Brain pericyte (primary cell): ENCODE data around the gene FAAH.

ENCODE experiments used
- DNase-seq: peaks from one replicate; pipeline ENCODE4 v3.0.0-alpha.2; 2012; ENCODE audit warnings: low read depth, low spot score

Gene FAAH

DNA sequence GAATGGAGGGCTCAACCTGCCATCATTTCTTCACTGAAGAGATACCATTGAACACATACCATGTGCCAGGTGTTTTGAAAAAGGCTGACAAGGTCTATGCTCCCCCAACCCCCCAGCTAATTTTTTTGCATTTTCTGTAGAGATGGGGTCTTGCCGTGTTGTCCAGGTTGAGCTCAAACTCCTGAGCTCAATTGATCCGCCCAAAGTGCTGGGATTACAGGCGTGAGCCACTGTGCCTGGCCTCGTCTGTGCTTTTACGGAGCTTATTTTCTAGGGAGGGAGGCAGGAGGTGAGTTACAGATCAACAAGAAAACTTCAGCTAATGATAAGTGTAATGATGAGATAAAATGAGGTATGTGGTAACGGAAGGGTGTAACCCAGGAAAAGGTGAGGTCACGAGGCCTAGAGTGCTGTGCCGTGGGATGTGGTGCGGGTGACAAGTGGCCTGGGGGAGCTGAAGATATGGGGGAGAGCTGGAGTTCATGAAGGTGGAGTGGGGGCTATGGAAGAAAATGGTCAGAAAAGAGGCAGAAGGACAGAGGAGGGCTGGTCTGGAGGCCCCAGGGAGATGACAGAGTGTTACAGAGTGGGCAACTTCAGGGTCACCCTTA is 28.2 kb downstream of the FAAH start:
- DNase-seq = no peak

DNA sequence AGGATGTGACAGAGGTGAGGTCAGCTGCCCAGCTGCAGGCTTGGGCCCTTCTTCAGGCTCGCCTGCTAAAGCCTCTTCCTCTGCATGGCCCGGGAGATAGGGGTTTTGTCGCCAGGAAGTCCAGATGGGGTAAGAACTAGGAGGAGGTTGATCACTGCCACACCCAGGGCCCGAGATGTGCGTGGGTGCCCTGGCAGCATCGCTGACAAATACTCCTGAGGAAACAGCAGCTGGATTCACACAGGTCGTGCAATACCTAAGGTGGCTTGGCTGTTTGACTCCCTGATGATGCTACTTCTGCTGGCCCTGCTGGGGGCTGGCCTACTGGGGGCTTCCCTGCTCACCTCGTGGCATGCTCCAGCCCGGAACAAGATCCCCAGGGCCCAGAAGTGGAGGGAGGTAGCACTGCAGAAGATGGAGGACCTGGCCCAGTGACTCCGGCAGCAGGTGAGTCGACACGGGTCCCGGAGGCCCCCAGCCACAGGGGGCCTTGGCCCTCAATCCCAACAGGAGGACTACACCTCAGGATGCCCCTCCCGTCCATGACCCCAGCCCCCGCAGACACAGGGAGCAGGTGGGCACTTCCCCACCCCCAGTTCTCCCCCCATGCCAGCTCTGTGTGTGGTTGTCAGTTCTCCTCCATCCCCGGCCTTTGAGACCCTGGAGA is 29.6 kb downstream of the FAAH start:
- DNase-seq = no peak

DNA sequence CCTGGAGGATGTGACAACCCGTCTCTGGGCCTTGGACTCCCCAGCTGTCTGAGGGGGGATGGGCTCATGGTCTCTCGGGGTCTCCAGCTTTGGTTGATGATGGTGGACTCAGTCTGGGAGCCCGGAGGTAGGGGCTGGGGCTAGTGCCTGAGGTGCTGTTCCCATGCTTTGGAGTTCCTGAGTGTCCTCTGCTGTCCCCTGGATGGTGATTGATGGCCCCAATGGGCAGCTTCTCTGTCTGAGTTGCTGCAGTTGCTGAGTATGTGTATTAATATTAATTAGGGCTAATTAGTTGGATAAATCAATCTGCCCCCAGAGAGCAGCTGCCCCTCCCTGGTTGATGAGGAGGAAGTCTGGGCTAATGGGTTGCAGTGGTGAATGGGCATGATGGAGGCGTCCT is 30.6 kb downstream of the FAAH start:
- no peak for DNase-seq

DNA sequence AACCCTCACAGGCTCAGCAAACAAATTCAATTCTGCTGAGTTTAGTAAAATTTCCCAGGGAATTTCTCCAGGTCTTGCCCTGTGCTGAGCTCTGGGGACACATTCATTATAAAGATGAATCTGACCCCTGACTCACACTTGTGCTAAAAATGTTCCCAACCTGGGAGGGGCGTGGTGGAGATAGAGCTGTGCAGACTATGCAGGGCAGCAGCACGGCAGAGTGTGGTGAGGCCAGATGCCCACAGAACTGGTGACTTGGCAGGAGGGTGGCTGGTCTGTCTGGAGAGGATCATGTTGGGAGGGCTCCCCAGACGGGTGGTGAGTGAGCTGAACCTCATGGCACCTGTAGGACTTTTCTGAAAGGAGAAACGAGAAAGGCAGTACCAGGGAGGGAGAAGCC is 31.6 kb downstream of the FAAH start:
- no peak for DNase-seq

DNA sequence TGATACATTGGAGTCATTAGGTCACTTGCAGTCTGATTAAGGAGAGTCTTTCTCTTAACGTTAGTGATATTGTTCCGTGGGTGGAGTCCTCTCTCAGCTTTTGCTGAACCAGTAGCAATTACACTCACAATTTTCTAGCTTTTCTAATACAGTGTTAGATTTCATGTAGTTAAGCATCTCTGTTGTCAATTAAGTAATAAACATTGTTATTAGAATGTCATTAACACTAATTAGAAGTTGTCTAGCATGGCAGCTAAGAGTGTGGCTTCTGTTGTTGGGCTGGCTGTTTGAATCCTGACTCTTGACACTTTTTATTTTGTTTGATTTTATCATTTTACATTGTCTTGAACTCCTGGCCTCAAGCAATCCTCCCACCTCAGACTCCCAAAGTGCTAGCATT is 33.4 kb downstream of the FAAH start:
- no peak for DNase-seq

DNA sequence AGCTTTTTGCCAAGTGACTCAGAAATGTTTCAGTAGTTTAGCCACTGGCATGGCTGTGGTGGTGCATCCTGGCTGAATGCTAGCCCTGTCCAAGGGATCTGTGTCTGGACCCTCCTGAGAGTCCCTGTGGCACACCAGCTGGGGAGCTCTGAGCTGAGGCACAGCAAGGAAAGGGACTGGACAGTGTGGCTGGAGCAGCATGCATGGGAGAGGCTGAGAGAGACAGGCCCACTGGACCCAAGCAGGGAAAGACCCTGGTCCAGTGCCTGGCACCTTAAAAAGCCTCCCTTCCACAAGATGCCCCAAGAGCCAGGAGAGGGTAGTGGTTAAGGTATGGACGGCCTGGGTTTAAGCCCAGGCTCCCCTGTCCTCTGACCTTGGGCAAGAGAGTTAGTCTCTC is 35.3 kb downstream of the FAAH start:
- DNase-seq = no peak

DNA sequence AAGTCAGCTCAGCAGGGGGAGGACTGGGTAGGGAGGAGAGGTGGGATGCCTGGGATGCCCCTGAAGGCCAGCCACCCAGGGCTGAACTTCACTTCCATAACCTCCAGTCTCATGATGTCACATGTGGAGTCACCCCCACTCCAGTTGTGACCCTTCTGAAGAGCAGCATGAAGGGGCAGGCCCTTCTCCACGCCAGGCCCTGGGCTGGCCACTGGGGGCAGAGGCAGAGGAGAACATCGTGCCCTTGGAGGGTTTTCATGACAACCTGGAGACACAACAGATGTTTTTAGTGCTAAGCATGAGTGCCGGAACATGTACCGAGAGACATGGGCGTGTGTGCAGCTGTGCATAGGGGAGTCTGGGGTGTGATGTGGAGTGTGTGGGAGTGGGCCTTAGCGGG is 37.6 kb downstream of the FAAH start:
- no peak for DNase-seq

DNA sequence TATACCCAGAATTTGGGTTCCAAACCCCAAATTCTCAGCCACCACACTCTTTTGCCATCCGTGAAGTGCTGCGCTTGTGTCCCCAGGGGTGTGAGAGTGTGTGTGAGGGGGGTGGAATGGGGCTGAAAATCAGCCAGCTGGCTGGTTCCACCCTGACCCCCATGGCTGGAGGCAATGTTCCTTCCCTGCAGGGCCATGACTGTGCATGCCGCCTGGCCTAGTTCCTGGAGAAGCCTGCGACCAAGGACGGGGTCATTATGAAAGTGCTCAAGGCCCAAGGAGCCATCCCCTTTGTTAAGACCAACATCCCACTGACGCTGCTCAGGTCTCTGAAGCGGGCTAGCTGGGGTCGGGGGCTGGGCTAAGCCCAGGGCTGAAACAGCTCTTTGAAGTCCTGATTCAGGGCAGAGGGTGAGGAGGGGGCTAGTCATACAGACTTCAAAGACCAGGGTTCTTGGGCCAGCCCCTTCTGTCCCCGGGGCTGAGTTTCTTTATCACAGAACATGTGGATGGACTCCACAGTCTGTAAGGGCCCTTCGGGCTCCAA is 38.7 kb downstream of the FAAH start:
- DNase-seq = no peak

DNA sequence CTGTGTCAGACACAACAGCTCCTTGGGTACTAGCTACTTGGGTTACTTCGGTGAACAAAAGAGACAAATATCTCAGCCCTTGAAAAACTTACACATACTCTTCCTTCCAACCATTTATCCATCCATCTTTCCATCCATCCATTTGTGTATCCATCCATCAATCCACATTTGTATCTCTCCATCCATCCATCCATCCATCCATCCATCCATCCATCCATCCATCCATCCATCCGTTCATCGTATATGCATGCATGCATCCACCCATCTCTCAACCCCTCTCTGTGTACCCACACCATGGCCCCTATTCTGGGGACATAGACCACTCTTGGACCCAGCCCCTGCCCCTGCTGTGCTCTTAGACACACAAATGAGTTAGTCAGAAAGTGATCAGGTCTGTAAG is 40.2 kb downstream of the FAAH start:
- no peak for DNase-seq

DNA sequence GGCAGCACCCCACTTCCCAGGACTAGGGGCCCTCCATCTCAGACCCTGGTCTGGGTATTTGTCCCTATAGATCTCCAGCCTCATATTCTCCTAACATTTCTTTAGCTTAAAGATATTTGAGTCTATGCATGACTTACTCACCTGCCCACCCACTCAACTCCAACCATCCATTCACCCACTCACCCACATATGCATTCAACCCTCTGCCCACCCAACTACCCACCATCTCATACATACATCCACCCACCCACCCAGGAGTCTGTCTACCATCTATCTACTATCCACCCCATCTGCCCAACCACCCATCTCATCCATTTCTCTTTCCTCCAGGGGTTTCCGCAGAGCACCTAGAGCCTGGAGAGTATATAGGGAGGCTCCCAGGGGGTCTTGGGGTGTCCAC is 42.7 kb downstream of the FAAH start:
- DNase-seq = no peak

DNA sequence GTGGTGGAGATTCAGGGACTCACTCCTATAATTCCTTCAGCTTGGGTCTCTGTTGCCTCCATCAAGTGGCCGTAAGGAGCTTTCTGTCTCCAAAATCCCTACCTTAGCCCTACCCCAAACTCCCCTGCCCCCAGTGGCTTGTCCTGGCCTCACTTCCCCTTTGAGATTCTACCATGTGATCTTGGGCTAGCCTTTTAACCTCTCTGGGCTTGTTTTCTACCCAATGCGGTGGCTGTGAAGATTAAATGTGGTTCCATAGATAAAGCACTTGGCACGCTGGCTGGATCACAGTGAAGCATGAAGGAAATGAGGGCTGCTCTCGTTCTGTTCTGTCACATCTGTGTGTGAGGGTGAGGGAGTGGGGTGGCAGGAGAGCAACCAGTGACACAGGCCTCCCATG is 43.6 kb downstream of the FAAH start:
- DNase-seq = no peak

DNA sequence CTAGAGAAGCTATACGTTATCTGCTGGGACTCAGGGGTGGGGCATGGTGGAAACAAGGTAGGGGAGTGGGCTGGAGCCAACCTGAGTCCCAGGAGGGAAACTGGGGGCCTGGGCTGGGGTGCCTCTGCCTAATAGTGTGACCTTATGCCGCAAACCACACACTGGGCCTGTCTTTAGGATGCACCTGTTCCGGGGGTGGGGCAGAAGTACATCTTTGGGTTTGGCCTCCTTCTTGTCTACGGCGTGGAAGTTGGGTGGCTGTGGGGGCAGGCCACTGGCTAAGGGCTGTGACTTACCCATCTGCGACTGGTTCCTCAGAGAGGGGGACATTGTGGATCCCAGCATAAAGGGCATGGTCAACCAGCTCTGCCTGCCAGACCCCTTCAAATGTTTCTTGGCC is 44.2 kb downstream of the FAAH start:
- DNase-seq = no peak

DNA sequence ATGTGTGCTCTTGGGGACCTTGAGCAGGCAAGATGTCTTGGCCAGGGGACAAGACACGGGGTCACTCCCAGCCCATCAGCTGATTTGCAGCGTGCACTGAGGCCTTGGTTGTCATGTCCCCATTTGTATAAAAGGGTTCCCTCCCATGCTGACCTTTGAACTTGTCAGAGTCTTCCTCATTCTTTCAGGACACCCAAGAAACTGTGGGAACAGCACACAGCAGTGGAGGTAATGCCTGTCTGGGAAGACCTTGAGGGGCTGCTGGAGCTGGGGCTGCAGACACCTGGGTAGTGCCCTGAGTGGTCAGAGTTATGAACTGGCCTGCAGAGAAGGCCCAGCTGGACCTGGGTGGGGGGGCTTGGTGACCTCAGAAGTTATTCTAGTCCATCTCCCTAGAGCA is 46.4 kb downstream of the FAAH start:
- no peak for DNase-seq

DNA sequence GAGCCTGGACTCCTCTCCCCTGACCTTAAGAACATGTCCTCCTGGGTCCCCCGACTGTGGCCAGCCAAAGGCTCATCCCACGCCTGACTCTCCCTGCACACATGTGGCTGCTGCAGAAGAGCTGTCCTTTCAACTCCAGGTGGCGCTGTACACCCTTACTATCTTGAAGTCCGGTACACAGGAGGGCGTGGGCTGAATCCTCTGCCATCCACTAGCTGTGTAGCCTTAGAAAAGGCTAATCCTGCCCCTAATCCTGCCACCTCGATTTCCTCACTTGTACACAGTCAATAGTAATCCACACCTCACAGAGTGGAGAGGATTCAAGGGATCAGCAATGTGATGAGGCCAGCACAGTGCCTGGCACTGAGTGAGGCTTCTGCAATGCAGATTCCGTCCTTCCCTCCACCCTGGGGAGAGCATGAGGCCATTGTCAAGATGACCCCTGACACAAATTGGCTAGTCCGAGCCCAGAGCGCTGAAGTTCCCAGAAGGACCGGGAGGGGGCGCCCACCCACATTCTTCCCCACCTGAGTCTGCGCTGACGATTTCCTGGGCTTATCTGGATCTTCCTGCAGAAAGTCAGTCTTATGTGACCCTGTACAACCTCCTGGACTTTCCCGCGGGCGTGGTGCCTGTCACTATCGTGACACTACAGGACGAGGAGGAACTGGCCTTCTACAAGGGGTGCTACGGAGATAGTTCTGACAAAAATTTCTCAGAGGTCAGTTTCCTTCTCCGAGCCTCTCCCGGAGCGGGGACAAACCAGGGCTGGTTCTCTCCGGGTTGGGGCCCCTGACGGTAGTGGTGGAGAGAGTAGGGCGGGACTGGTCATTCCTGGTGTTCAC is 48.4 kb downstream of the FAAH start:
- DNase-seq = peak; percentile 12

DNA sequence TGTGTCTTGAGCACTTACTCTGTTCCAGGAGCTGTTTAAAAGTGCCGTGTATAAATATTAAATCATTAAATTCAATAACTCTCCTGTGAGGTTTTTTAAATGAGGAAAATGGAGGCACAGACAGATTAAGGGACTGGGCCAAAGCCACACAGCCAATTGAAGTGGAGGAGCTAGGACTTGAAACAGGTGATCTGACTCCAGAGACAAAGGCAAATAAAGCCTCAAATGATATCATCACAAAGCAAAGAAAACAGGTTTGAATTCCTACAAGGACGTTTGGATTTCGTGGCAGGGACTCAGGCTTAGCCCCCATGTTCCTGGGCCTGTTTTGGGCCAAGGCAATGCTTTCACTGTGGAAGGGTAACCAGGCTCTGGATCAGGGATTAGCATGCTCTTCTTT is 50.3 kb downstream of the FAAH start:
- DNase-seq = no peak

DNA sequence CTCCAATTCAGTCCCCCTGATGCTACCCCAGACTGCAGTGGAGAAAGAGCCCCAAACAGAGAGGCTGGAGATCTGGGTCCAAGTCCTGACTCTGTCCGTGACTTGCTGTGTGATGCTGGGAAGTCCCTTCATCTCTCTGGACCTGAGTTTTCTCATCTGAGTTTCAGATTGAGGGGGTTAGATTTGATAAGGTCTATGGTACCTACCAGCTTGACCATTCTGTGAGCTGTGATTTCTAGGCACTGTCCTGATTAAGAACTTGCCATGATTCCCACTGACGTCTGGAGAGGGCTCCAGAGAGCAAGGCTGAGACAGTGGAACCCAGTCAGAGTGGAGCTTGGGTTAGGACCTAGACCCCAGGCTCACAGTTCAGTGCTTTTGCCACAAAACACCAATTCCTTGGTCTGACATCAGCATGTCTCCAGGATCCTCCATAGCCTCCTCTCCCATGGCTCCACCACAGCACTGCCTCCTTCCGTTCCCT is 51.7 kb downstream of the FAAH start:
- no peak for DNase-seq

DNA sequence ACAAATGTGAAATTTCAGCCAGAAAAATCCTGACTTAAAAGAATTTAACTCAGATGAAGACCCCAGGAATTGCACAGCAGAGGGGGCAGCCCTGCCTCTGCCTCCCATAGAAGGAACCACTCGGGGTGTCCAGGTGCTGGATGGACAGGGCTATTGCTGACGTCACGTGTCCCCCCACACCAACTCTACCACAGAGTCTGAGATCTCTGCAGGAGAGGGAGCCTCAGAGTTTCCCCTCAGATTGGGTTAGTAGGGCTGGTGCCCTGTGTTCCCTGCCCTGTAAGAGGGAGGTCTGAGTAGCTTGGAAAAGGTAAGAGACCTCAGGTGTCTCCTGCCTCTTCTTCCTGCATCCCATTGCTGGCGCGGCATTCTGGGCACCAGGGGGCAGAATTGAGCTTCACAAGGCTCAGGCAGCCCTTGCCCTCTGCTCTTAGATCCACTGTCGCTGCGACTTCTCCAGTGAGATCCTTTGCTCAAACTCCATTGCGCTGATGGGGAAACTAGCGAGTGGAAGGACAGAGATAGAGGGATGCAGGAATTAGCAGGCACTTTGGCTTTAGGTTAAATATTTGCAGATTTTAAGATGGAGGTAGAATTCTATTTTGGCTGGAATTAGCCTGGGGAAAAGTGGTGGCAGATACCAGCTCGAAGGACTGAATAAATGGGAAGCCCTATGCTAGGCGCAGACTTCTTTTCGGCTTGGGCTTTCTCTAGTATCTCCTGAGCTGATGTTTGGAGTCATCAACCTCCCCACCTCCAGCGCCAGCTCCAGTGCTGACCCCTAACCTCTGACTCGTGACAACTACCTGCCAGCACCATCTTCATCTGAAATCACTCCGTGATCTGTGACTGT is 52.8 kb downstream of the FAAH start:
- DNase-seq = peak; percentile 18

DNA sequence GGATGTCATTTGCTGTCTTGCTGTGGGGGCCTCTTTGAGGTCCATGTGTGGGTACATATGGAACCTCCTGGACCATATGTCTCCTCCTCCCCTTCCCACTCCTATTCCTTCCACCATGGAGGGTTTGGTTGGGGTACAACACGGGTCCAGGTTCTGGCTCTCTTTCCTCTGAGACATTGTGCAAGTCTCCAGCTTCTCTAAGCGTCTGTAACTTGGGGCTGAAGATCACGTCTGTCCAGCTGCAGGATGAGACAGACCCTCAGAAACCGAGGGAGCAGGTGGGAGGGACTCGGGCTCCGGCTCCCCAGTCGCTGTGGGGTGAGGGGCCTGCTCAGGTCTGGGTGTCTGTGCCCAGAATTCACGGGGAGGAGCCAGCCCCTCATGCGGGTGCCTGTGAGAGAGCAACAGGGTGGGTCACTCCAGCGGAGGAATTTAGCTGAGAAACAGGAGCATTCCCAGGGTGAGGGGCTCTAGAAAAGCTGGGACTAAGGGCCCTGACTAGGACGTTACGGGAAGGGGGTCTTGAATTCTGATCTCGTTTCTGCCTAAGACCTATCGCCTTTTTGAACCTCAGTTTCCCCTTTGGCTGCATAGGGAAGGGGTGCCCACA is 53.5 kb downstream of the FAAH start:
- DNase-seq = no peak

DNA sequence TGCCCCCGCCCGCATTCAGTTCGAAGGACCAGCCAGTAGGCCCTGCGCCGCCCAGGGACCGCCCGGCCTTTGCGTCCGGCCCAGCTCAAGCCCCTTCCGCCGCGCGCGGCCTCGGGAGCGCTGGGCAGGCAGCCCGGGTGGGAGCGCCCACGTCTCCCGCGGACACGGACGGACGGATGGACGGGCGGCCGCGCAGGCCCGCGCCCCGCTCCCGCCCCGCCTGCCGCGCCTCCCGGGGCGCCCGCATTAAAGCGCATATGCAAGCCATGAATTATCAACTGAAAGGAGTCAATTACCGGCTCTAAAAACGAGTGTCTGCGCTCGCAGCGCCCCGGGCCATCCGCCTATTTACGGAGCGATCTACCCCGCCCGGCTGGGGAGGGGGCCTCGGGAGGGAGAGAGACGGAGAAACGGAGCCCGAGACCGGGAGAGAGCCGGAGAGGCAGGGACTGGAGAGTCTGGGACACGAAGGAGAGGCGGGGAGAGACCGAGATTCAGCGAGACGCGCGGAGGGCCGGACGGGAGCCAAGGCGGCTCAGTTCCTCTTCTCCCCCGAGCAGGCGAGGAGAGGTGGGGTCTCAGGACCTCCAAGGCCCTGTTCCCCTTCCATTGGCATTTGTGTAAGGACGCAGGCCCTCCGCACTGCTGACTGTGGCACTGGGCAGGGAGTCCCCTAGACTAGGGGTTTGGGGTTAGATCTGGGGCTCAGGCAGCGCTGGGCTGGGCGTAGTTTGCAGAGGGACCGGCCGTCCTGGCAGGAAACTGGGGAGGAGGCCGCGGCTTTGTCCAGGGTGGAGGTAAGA is 54.2 kb downstream of the FAAH start:
- DNase-seq = no peak
